HG02885 (cell line): ENCODE results near the gene MECR.

Experiments
- ATAC-seq: cut with Tn5 transposase; IDR thresholded peaks from one replicate; pipeline ENCODE4 v1.9.1; 2021; ENCODE audit warnings: mild to moderate bottlenecking; ENCODE audit not compliant: unreplicated experiment, poor library complexity

Gene MECR

DNA sequence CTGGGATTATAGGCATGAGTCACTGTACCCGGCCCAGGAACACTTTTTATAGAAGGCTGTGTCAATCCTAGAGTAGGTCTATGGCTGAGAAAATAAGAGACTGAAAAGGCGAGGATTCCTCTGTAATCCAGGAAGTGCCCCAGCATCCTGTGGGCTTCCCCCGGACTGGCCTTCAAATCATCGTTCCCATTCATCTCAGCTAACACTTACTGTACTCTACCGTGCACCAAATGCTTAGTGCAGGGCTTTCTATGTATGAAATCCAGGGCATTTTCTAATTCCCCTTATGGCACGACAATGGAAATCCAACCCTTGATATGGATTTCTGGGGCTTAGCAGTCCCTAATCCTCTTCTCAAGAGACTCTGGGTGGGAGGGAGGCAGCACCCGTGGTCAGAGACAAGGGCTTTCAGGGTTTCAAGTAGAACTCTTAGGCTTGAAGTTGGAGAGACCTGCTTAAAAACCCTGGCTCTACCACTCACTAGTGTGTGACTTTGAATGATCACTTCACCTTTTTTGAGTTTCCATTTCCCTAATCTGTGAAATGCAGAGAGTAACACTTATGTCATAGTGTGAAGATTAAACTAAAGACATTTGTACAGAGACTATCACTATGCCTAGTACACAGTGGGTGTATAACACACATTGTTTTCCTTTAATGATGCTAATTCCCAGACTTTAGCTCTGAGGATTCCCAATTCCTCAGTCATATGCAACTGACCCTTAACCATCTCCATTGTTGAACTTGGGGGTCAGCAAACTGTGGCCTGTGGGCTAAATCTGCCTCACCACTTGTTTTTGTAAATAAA, 20.3 kb downstream of the MECR start:
- peak; percentile 49 for ATAC-seq

DNA sequence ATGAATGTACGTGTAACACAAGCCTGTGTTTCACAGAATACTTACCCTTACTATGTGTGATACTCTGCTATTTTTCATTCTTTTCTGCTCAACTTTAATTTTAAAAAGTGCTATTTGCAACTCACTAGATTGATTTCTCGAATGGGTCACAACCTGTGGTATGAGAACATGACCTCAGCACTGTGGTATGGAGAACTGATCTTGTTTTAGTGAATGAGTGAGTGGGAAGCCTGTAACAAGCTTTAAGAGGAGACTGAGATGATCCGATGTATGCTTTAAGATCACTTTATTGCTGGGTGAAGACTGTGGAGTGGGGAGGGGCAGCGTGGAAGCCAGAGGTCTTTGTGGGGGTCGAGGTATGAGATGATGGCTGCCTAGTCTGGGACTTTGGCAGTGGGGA, 21.6 kb downstream of the MECR start:
- ATAC-seq, result no peak

DNA sequence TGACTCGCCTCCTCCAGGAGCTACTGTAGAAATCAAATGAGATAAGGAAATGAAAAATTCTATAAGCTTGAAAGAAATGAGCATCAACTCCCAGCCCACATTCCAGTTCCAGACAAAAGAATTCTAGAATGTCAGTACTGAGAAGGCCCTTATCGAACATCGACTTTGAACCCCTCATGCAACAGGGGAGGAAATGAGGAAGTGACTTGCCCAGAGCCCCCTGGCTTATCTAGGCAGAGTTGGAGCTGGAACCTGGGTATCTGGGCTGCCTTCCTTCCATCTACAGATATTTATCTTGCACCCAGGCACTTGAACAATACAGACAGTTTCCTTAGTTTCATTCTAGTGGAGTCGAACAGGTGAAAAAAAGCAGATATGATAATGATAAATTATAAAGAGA, 22.3 kb downstream of the MECR start:
- no peak for ATAC-seq

DNA sequence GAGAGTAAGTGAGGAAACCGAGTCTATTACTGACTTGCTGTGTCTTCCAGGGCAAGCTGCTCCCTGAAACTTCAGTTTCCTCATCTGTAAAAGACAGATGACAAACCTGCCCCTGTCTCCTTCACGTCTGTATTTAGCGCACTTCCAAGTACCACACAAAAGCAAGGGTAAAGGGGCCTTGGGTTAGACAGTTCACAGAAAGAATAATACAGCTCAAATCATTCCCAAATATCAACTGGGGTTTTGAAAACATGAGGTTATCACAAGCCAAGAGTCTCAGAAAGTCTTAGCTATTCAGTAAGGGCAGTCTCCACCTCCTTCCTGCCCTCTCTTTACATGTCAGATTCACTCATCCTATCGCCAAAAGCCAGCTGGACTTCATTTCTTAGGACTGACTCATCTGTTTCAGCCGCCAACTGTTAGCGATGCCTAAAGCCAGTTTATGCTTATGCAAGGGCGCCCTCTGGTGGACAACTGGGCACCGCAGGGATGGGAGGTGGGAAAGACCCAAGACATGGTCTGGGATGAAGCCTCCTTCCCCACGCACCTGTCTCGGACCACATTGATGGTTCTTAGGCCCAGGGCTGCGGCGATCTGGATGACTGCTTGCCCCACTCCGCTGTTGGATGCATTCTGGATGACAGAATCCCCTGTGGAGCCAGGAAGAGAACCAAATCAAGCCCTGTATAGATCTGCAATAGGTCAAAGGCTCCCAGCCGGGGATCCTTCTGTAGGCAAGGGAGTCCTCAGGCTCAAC, 28.0 kb downstream of the MECR start:
- ATAC-seq, result no peak

DNA sequence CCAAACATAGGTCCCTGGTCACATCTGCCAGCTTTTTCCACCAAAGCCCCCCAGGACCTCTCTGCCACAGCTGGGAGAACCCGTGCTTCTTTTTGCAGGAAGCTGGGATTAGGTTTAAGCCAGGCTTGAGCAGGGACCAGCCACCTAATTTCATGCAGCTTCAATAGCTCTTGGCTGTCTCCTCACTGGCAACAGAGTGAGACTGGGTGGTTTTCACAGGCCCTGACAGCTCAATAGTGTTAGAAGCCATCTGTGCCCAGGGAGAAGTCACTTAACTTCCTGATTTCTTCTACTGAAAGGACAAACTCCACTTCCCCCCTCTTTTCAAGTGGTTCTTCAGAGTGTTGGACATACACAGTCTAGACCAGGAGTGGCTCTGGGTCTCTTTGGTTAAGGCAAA, 28.7 kb downstream of the MECR start:
- no peak for ATAC-seq

DNA sequence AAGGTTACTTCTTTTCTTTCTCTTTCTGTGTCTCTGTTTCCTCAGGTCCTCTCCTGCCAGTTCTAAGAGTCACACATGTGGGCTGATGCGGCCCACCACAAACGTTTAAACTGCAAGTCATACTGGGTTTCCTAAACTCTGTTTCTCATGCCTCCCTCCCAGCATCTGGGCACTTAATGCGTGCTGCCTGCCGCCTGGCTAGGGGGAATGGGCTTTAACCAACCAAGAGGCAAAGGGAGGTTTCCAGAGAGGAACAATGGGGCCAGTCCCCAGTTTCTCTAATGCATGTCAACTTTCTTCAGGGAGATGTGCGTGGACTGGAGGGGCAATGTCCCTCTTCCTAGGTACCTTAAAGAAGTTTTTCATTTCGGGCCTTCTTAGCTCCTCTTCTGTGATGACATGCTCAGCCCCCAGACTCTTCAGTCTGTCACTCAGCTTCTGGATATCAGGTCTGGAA, 29.1 kb downstream of the MECR start:
- no peak for ATAC-seq

DNA sequence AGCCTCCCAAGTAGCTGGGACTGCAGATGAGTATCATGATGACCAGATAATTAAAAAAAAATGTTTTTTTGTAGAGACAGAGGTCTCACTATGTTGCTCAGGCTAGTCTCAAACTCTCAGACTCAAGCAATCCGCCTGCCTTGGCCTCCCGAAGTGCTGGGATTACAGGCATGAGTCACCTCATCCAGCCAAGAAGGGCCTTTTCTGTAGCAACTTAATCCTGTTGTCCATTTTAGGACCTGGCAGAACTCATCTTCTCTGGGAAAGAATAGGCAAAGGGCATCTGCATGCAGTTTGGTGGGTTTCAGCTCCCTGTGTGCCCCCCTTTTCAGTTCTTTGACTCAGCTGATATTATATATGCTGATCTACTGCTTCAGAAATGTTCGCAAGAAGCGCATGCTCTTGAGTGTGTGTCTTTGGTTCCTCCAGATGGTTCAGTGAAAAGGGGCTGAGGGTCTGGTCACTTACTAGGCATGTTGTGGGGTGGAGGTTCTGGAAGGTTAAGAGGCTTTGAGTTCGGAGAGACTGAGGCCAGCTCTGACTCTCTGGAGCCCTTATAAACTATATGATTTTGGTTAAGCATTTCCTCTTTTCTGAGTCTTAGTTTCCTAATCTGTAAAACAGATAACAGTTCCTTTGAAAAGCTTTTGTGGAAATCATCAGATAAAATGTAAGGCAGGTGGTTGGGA, 29.7 kb downstream of the MECR start:
- no peak for ATAC-seq

DNA sequence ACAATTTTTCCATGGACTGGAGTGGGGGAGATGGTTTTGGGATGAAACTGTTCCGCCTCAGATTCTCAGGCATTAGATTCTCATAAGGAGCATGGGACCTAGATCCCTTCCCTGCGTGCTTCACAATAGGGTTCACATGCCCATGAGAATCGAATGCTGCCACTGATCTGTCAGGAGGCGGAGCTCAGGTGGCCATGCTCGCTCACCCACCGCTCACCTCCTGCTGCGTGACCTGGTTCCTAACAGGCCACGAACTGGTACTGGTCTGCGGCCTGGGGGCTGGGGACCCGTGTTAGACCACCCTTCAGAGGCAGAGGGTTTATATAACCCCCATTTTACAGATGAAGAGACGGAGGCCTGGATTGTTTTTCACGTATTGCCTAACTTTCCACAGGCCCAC, 32.7 kb downstream of the MECR start:
- ATAC-seq, result no peak

DNA sequence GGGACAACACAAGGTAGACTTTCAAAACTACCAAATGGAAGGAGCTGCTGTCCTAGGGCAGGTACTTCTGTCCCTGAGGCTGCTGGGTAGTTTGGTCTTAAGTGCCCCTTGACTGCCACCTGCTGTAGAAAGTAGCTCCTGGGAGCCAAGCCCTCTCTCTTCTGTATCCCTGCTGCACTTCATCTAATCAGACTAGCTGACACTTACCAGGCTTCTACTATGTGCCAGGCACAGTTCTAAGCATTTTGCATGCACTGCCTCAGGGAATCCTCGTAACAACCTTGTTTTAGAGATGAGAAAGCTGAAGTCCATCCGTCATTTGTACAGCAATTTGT, 33.2 kb downstream of the MECR start:
- ATAC-seq, result no peak

DNA sequence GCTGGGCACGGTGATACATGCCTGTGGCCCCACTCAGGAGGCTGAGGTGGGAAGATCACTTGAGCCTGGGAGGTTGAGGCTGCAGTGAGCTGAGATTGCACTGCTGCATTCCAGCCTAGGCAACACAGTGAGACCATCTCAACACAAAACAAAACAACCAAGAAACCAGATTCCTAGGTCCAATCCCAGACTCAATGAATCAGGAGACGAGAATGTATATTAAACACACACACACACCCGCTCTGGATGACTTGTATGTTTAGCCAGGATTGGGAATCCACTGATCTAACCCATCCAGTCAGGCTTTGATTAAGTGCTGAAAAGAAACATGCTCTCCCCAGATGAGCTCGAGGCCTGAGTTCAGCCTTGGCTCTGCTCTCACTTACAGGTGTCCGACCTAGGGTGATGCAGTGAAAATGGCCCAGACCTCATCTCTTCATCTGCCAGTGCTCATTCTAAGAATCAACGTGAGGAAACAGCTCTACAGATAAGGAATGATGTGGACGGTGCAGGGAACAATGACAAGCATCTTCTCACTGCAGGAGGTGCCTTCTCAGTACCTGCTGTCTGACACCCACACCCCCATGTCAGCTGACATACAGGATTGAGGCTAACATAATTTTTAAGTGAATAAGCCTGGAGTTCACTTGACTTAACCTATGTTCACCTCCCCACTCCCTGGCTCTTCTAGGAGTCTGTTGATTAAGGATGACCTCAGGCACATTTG, 33.7 kb downstream of the MECR start:
- no peak for ATAC-seq

DNA sequence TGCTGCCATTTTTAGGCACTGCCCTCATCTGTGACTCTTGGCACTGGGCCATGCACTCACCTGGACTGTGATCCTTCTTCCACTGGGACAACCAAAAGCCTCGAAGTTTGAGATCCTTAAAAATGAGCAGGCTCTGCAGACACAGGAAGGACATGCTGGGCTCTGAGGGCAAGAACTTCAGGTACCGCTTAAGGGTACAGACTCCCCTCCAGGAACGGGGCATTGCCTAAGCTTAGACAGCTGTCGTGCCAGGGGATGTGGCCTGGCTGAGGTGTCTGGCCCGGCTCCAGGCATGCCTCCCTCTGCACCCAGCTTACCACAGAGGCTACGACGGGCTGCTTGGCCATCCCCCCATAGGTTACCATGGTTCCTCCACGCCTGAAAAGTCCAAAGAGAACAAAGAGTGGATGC, 34.8 kb downstream of the MECR start:
- ATAC-seq, result no peak

DNA sequence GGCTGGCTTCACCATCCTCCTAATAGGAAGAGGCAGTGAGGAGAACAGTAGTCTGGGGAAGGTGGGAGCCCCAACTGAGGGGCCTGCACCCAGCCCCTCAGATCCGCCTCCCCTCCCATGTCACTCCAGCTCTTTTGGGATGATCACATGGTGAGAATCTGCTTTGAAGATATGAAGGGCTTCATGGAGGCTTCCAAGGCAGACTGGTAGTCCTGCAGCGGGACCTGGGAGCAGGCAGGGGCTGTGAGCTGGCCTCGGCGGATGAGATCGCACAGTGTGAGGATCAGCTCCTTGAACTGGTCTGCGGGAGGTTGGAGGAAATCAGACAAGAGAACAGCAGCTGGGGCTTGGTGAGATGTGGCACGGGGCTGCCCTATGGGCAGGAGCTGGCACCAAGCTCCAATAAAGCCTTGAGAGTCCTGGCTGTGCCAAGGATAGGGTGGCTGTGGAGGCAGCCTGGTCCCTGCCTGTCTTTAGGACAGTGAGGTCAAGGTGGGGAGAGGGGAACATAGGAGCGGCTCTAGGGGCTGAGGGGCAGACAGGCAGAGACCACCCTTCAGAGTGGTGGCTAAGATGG, 36.8 kb downstream of the MECR start:
- ATAC-seq, result no peak

DNA sequence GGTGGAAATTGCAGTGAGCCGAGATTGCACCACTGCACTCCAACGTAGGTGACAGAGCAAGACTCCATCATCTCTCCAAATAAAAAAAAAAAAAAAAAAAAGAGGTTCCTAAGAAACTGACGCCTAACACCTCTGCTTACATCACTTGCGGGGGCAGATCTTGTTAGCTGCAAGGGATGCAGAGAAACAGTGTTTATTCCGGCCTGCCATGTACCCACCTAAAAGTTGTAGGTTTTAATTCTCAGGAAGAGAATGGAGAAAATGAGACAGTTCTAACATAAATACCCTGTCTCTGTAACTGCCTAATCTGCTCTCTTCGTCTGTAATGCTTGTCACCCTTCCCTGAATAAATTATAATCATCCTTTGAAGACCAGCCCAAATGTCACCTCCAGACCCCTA, 40.0 kb downstream of the MECR start:
- no peak for ATAC-seq

DNA sequence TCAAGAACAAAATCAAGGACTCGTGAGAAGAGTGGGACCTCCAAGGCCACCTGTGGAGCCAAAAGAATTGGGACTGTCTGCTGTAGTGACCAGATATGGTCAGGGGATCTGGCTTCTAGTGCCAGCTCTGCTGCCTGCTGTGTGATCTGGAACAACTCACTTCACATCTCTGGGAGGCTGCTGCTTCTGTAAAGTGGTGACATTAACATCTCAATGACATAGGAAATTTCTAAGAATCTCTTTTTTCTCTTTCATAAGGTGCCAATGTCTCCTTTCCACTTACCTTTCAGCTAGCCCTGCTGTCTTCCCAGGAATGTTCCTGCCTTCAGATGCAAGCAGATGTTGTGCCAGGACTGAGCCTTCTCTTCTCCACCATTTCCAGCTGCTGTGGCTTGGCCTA, 44.0 kb downstream of the MECR start:
- ATAC-seq, result no peak

DNA sequence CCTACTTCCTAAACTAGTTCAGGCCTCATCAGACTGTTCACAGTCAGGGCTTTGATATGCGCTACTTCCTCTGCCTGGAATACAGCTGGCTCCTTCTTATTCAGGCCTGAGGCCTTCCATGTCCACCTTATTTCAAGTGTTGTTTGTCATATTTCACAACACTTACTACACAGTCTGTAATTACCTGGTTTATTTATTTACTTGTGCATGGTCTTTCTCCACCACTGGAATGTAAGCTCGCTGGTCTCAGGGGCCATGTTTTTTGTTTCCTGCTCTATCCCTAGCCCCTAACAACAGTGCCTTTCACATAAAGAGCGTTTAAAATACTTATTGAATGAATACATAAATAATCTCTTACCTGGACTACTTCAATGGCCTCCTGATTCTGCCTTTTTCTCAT, 44.5 kb downstream of the MECR start:
- no peak for ATAC-seq

DNA sequence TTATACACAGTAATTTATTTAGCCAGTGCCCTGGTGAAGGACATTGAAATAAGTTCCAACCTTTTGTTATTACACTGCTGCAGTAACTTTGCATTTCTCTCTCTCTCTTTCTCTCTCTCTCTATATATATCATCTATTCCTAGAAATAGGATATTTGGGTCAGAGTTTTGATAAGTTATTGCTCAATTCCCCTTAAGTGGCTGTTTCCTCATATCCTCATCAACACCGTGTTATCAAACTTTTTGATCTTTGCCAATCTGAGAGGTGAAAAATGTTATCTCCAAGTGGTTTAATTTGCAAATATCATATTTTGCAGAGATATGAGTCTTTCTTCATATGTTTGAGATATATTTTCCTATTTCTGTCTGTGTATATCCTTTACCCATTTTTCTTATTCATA, 47.4 kb downstream of the MECR start:
- no peak for ATAC-seq

DNA sequence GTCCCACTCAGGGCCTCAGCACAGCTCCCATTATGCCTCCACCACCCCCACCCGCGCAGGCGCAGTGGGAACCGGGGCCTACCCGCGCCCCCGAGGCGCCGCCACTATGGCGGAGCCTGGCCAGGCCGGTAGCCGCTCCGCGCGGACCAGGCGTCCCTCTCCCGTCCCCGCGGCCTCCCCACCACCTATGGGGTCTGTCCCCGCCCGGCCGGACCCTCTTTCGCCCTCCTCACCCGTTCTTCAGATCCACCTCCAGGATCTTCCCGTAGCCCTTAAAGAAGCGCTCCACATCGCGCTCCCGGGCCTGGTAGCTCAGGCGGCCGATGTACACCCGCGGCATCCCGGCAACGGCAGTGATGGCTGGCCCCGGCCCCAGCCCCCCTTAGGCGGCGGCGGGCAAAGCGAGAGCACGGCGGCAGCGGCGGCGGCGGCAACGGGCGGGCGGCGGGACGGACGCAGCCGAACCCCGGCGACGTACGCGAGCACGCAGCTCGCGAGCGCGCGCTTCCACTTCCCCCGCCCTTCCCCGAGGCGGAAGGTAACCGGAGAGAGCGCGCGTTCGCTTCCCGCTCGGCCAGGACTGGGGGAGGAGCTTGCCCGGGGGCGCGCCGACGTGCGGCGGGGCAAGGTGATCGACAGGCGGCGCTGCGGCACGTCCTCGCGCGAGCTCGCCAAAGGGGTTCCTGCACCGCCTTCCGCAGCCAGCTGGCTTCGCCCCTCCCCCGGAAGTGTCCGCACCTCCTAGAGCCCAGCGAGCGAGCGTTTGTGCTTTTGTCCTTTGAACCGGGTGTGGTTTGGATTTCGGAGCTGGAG, 49.1 kb downstream of the MECR start, which contains the start of gene SRSF4:
Gene SRSF4 (minus strand): TSS at position 488 of the 813 bp plus-strand sequence. CDS start 148 bp downstream, at position 340.
- peak; percentile 90 for ATAC-seq

DNA sequence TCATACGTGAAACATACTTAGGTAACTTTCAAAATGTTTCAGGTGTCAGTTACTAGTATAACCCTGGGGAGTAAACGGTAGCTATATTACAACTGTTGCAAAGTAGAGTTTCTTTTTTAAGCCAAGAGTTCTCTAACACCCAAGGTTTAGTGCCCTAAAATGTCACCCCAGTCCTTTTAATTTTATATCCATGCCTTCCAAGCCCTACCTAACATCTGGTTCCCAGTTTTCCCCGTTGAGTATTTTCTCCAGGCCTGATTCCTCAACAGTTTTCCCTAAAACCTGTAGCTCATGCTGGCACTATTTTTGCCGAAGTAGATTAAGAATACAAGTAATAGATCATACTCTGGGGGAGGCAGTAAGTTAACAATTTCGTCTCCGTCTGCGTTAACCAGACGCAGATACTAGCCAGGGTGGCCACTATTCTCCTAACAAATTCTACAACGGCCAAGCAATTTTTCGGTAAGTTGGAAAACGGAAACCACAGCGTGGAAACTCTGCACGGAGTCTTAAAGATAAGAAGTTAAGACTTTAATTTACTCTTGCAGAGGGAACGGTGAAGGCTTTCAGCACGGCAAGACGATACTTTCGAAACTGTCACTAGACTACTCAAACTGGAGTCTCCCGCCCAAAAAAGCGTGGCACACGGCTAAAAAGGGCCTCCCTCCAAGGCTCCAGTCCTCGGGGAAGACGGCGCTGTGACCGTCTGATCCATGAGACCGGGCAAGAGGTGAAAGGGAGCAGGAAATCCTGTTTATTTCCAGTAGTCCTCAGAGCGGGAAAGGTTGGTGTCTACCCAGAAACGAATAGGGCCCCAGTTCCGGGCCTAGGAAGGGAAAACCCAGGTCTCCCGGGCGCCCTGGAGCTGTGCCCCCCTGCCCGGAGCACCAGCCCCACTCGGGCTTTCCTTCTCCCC, 50.0 kb downstream of the MECR start:
- ATAC-seq, result no peak
